GM12878 (cell line): ENCODE results near the gene CSMD2. TPM values are rescaled to one million over a fixed set of nuclear protein-coding genes. Genes with fewer than 3 reads are reported as not detected.
A peak's percentile ranks its signal among the peaks of the same experiment; 100 is the strongest.

Source experiments
- ATAC-seq: fragments of 200-7000 bp; cut with Tn5 transposase; 3 replicates; pipeline ENCODE4 v1.9.1; 2020; ENCODE audit warnings: mild to moderate bottlenecking, moderate library complexity
- BruUV-seq: library from RNA; stranded (reverse); fragments of 400-500 nt; replicated peaks from 2 replicates; lab custom pipeline; 2021; lab: Mats Ljungman, UMichigan
- CTCF ChIA-PET: fragments of 300-600 bp; sonication (Branson Sonifier 250); formaldehyde crosslinking; extraction: SDS; loops from one replicate; lab custom pipeline; 2021; ENCODE audit warnings: inconsistent platforms; lab: Yijun Ruan, JAX
- POLR2A ChIA-PET: fragments of 350-600 bp; formaldehyde crosslinking; extraction: SDS; loops from one replicate; lab custom pipeline; 2021; ENCODE audit warnings: inconsistent platforms; lab: Charles Lee
- RAD21 ChIA-PET: fragments of 300-600 bp; sonication (Branson Sonifier 250); formaldehyde crosslinking; loops from one replicate; lab custom pipeline; 2023; ENCODE audit warnings: antibody characterized with exemption; ENCODE audit not compliant: unreplicated experiment; lab: Charles Lee
- SMC1A ChIA-PET: fragments of 300-600 bp; sonication (Branson Sonifier 250); formaldehyde crosslinking; loops from one replicate; lab custom pipeline; 2023; ENCODE audit not compliant: unreplicated experiment, uncharacterized antibody; lab: Charles Lee
- DNase-seq: peaks from one replicate; pipeline ENCODE4 v3.0.0-alpha.2; 2011; ENCODE audit warnings: low read depth, low spot score
- FAIRE-seq: peaks from 3 replicates; lab custom pipeline; 2011; peaks lifted over from hg19 to GRCh38; lab: Jason Lieb, UNC
- H2AFZ ChIP-seq: 2 replicates; pipeline ENCODE4 v1.6.0; 2011; ENCODE audit warnings: low read depth, low read length, control low read depth; ENCODE audit not compliant: control insufficient read depth
- H3K27ac ChIP-seq: 2 replicates; pipeline ENCODE4 v1.5.1; 2011; ENCODE audit warnings: control low read depth; ENCODE audit not compliant: control insufficient read depth, insufficient read depth
- H3K27me3 ChIP-seq, 2 experiments: replicated peaks in 1 of 2; 2 replicates each; pipeline versions ENCODE4 v1.6.0 to v1.6.1; 2011; ENCODE audit warnings: low read length in 1 of 2; ENCODE audit not compliant: control insufficient read depth in 2 of 2, insufficient read depth in 2 of 2
- H3K36me3 ChIP-seq, 2 experiments: 2 replicates each; pipeline ENCODE4 v1.5.1; 2011; ENCODE audit warnings: low read length in 1 of 2; ENCODE audit not compliant: control insufficient read depth in 2 of 2, insufficient read depth in 2 of 2
- H3K4me1 ChIP-seq: 2 replicates; pipeline ENCODE4 v1.6.1; 2011; ENCODE audit warnings: mild to moderate bottlenecking, low read length, moderate library complexity, mixed read lengths; ENCODE audit not compliant: control insufficient read depth, insufficient read depth
- H3K4me2 ChIP-seq: 2 replicates; pipeline ENCODE4 v1.6.0; 2011; ENCODE audit warnings: control low read depth; ENCODE audit not compliant: control insufficient read depth, insufficient read depth
- H3K4me3 ChIP-seq: fragments of 200-600 bp; sonication (generic); 2 replicates; pipeline ENCODE4 v1.5.1; 2016
- H3K79me2 ChIP-seq: 2 replicates; pipeline ENCODE4 v1.6.0; 2011; ENCODE audit warnings: low read length; ENCODE audit not compliant: control insufficient read depth, insufficient read depth
- H3K9ac ChIP-seq: 2 replicates; pipeline ENCODE4 v1.8.0; 2011; ENCODE audit warnings: low read length, control low read depth, mixed read lengths; ENCODE audit not compliant: control insufficient read depth, insufficient read depth
- H3K9me3 ChIP-seq: replicated peaks from 3 replicates; pipeline ENCODE4 v1.5.1; 2011; ENCODE audit warnings: mild to moderate bottlenecking, low read length; ENCODE audit not compliant: control insufficient read depth, insufficient read depth
- H4K20me1 ChIP-seq: 2 replicates; pipeline ENCODE4 v1.6.0; 2011; ENCODE audit not compliant: control insufficient read depth, insufficient read depth
- CTCF ChIP-seq, 3 experiments: IDR thresholded peaks in 2 of 3; conservative IDR thresholded peaks in 1 of 3; 2 replicates each; pipeline ENCODE4 v1.5.1; 2011; ENCODE audit warnings: low read depth in 3 of 3, low read length in 3 of 3, mild to moderate bottlenecking in 3 of 3, control low read depth in 2 of 3, moderate library complexity in 2 of 3, inconsistent platforms in 1 of 3, mixed read lengths in 1 of 3; ENCODE audit not compliant: control insufficient read depth in 2 of 3, insufficient read depth in 1 of 3; ENCODE audit errors: extremely low read depth in 1 of 3
- GABPA ChIP-seq: IDR thresholded peaks from 2 replicates; pipeline ENCODE4 v1.6.1; 2014; ENCODE audit warnings: antibody characterized with exemption, low read depth, mild to moderate bottlenecking, inconsistent platforms
- RAD21 ChIP-seq: IDR thresholded peaks from 2 replicates; pipeline ENCODE4 v1.6.1; 2011; ENCODE audit warnings: mild to moderate bottlenecking, low read depth, low read length, moderate library complexity; ENCODE audit not compliant: insufficient read depth
- SMC3 ChIP-seq: IDR thresholded peaks from 2 replicates; pipeline ENCODE4 v1.6.1; 2011; ENCODE audit warnings: low read length, improper control_type of control experiment, borderline replicate concordance
- ZBED1 ChIP-seq: IDR thresholded peaks from 2 replicates; pipeline ENCODE4 v1.6.1; 2016; ENCODE audit warnings: borderline replicate concordance
- WGBS: methylation state at CpG from one replicate; pipeline ENCODE4 v1.1.6; 2016; ENCODE audit warnings: low lambda C conversion rate; ENCODE audit not compliant: insufficient replicate concordance, insufficient coverage; ENCODE audit errors: missing lambda C conversion rate; 5-methylcytosine and 5-hydroxymethylcytosine counted together
- in situ Hi-C: fragments of 300-500 bp; cut with MboI; formaldehyde crosslinking; loops from 9 replicates; pipeline ENCODE4 v1.14.3; 2018; ENCODE audit warnings: mixed read lengths
- intact Hi-C: fragments of 100-400 bp; cut with micrococcal nuclease; formaldehyde crosslinking; loops from one replicate; pipeline ENCODE4 v1.14.2; 2022; ENCODE audit not compliant: unreplicated experiment
- polyA plus RNA-seq, 11 experiments: library from polyadenylated mRNA; depleted of rRNA in 4 of 11; unstranded in 6 of 11; stranded (reverse) in 5 of 11; fragments of >200 nt; fragmentation: Nextera tagmentation in 4 of 11; fragmentation: Illumina TruSeq in 1 of 11; extraction: Ambion mirVana in 4 of 11; extraction: Trizol in 1 of 11; gene quantifications; 1 replicate in 1 of 11; 2 replicates in 10 of 11; pipeline versions ENCODE4 v1.2.1 to v1.2.3, GENCODE V29; 2011 to 2016; ENCODE audit warnings: inconsistent platforms in 2 of 11, missing spikeins in 2 of 11, low read depth in 1 of 11
- total RNA-seq, 4 experiments: library from RNA; depleted of rRNA in 3 of 4; stranded (reverse); fragments of >200 nt in 3 of 4; fragmentation: Illumina TruSeq in 1 of 4; extraction: Trizol in 1 of 4; gene quantifications; 2 replicates each; pipeline versions ENCODE4 v1.2.1 to v1.2.3, GENCODE V29; 2013 to 2021

CSMD2 gene
- total and polyA plus RNA-seq, 10 of the 15 experiments (the other 5 are each of a cell fraction or from before 2014, with no cell fraction given) = under 0.01 TPM; not detected in 9

- FAIRE-seq (no peak), ATAC-seq (peak; percentile 60), DNase-seq (no peak)
- H3K4me1 ChIP-seq = no peaks in the 10 kb centered on the region
- WGBS = 23% methylated on average over 11 of the region's 11 CpGs
- H2AFZ ChIP-seq = no peak overlapping the region
- H3K4me3 ChIP-seq = no peak overlapping the region
- TF ChIP-seq SMC3 = peak; percentile 42; the same call in 1 of the 2 replicates
- no peak for TF ChIP-seq GABPA
- TF ChIP-seq ZBED1 = no peak
- TF ChIP-seq CTCF (IDR thresholded peaks at IDR 0.05 in 2 of 3, conservative IDR thresholded peaks at IDR 0.05 in 1 of 3; ENCODE audit: control insufficient read depth in 2 of 3, extremely low read depth in 1 of 3, insufficient read depth in 1 of 3, low read depth in 3 of 3, low read length in 3 of 3) = peak; percentile 50 to 64 (median 61)
- 0 out of 2 replicates have a peak, but pooled peaks have one; percentile 22 for TF ChIP-seq RAD21
- no peaks in the 10 kb centered on the region for H3K9me3 ChIP-seq
- no peaks in the 10 kb centered on the region for H3K36me3 ChIP-seq
- H3K9ac ChIP-seq = no peak overlapping the region
- no peak overlapping the region for H3K27ac ChIP-seq
- H3K79me2 ChIP-seq = no peaks in the 10 kb centered on the region
- H3K27me3 ChIP-seq = no peaks in the 10 kb centered on the region; a peak in 1 of 4 replicates
- in situ Hi-C loops = no loop called here
- SMC1A ChIA-PET = interaction anchor here (1.0 to 1.8 kb wide), 5 partner anchors 111 to 279 kb away, joined by 3 to 5 read pairs (median 4); no protein-coding TSS in a partner anchor
- RAD21 ChIA-PET = interaction anchor here (0.7 to 0.9 kb wide), 2 partner anchors 75 to 381 kb away, joined by 3 to 5 read pairs; no protein-coding TSS in a partner anchor
- H4K20me1 ChIP-seq = no peaks in the 10 kb centered on the region
- intact Hi-C loops = loop anchor here (10.0 kb wide), 1 partner anchor 379 kb away; no protein-coding TSS in a partner anchor
- CTCF ChIA-PET = interaction anchor here (0.6 to 3.0 kb wide), 12 partner anchors 9 to 382 kb away, joined by 3 to 15 read pairs (median 6); no protein-coding TSS in a partner anchor
- POLR2A ChIA-PET = no interaction called here
- H3K4me2 ChIP-seq = no peak overlapping the region
- BruUV-seq = no TSS peak
These were observed 150.9 kb downstream of the CSMD2 start for GRCh38 chr1:34013958-34014737.
